ENCODE data around the gene MARS1.
"Not testable (repeated sequence)": the region's sequence is repeated elsewhere in the genome, so short reads cannot be mapped to it uniquely, and the experiment has no call there.

The MARS1 gene

DNA sequence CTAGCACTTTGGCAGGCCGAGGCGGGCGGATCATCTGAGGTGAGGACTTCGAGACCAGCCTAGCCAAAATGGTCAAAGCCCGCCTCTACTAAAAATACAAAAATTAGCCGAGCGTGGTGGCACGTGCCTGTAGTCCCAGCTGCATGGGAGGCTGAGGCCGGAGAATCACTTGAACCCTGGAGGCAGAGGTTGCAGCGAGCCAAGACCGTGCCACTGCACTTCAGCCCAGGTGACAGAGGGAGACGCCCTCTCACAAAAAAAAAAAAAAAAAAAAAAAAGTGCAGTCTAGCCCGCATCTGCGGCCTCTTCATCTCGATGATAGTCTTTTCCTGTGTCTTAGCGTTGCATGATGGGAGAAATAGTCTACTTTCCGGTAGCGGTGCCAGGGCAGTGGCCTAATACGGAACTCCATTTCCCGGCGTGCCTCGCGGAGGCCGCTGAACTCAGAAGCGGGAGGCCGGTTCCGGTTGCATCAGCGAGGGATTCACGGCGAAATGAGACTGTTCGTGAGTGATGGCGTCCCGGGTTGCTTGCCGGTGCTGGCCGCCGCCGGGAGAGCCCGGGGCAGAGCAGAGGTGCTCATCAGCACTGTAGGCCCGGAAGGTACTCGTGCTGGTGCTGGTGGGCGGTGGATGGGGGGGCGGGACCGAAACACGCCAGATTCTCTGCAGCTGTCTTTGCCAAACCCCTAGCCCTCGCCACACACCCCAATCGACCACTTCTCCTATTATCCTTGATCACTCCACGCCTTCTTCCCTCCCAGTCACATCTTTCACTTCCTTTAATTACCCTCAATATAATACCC is at the start of gene MARS1:
Gene MARS1, plus strand, starts transcription at position 472 of the 805 bp plus-strand sequence. Its CDS starts 23 bp downstream, at position 495.
- TF ChIP-seq, protein P1, sequence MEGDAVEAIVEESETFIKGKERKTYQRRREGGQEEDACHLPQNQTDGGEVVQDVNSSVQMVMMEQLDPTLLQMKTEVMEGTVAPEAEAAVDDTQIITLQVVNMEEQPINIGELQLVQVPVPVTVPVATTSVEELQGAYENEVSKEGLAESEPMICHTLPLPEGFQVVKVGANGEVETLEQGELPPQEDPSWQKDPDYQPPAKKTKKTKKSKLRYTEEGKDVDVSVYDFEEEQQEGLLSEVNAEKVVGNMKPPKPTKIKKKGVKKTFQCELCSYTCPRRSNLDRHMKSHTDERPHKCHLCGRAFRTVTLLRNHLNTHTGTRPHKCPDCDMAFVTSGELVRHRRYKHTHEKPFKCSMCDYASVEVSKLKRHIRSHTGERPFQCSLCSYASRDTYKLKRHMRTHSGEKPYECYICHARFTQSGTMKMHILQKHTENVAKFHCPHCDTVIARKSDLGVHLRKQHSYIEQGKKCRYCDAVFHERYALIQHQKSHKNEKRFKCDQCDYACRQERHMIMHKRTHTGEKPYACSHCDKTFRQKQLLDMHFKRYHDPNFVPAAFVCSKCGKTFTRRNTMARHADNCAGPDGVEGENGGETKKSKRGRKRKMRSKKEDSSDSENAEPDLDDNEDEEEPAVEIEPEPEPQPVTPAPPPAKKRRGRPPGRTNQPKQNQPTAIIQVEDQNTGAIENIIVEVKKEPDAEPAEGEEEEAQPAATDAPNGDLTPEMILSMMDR (IDR thresholded peaks at IDR 0.05; ENCODE audit: control insufficient read depth, insufficient read depth, low read depth, low read length, missing control alignments): no peak
- H3K4me3 ChIP-seq (ENCODE audit: control insufficient read depth, low read depth, low read length): peak within 1 kb of the TSS; percentile 96
- DNase-seq (ENCODE audit: low read depth): peak; percentile 85

DNA sequence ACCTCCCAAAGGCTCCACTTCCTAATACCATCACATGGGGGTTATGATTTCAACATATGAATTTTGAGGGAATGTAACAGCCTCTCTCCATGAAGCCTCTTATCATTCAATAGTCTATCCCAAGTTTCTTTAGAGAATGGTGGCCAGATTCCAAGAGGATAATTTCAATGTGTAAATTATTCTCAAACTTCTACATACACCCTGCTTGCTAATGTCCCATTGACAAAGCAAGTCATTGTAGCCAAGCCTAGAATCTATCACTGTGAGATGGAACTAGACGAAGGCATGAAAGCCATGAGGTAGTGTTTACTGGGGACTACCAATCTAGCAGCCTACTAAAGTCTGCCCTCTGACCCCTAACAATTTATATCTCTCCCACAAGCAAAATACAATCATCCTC is 49.5 kb upstream of the MARS1 start:
- TF ChIP-seq, protein P1 (IDR thresholded peaks at IDR 0.05; ENCODE audit: control insufficient read depth, insufficient read depth, low read depth, low read length, missing control alignments): no peak
- no peak overlapping the region for H3K4me3 ChIP-seq (ENCODE audit: control insufficient read depth, low read depth, low read length)
- no peak for DNase-seq (ENCODE audit: low read depth)

DNA sequence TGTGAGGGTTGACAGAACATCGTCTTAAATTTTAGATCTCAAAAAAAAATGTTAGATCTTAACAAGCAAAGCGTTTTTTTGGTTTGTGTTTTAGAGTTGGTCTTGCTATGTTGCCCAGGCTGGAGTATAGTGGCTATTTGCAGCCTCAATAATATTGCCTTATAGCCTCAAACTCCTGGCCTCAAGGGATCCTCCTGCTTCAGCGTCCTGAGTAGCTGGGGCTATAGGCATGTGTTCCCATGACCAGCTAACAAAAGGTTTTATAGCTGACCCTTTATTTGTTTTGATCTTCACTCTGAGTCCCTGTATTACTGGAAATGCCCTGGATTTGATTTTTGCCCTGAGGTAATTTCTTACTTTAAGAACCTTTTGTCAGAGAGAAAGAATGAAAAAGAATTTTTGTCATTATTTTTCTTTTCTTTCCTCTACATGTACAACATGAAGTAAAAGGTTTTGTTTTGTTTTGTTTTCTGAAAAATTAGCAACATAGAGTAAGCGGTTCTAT is 48.1 kb upstream of the MARS1 start:
- TF ChIP-seq, protein P1 (IDR thresholded peaks at IDR 0.05; ENCODE audit: control insufficient read depth, insufficient read depth, low read depth, low read length, missing control alignments): no peak
- H3K4me3 ChIP-seq (ENCODE audit: control insufficient read depth, low read depth, low read length): no peak overlapping the region
- DNase-seq (ENCODE audit: low read depth): no peak

DNA sequence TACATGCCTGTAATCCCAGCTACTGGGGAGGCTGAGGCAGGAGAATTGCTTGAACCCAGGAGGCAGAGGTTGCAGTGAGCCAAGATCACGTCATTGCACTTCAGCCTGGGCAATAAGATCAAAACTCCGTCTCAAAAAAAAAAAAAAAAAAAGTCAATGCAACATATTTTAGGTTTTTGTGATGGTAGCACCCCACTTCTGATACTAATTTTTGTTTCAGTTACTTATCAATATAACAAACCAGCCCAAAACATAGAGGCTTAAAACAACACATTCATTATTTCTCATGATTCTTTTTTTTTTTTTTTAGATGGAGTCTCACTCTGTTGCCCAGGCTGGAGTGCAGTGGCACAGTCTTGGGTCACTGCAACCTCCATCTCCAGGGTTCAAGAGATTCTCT is 46.5 kb upstream of the MARS1 start:
- not testable (repeated sequence) for DNase-seq (ENCODE audit: low read depth)

DNA sequence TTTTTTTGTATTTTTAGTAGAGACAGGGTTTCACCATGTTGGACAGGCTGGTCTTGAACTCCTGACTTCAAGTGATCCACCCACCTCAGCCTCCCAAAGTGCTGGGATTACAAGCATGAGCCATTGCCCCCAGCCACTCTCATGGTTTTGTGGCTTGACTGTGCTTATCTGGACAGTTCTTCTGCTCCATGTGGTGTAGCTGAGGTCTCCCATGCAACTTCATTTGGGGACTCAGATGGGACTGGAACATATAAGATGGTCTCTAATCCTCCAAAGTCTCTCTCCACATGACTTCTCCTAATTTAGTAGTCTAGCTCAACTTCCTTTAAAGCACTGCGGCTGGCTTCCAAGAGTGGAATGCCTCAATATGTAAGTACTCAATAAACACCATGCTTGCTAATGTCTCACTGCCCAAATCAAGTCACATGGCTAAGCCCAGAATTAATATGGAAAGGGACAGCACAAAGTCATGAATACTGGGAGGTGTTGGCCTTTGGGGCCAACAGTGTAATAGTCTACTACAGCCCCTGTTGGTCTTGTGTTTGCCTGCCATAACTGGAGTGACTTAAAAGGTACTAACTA is 45.9 kb upstream of the MARS1 start:
- TF ChIP-seq, protein P1 (IDR thresholded peaks at IDR 0.05; ENCODE audit: control insufficient read depth, insufficient read depth, low read depth, low read length, missing control alignments): no peak
- no peak for DNase-seq (ENCODE audit: low read depth)
- H3K4me3 ChIP-seq (ENCODE audit: control insufficient read depth, low read depth, low read length): no peak overlapping the region

More for the DNA sequence above, 46.5 kb upstream of the MARS1 start:
- not testable (repeated sequence) for H3K4me3 ChIP-seq (ENCODE audit: control insufficient read depth, low read depth, low read length)

DNA sequence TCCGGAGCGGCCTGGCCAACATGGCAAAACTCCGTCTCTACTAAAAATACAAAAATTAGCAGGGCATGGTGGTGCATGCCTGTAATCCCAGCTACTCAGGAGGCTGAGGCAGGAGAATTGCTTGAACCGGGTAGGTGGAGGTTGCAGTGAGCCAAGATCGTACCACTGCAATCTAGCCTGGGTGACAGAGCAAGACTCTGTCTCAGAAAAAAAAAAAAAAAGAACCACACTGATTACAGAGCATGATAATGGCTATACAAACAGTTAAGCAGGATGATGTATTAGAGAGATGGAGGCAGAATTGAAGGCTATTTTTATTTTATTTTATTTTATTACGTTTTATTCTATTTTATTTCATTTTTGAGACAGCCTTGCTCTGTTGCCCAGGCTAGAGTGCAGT is 43.5 kb upstream of the MARS1 start:
- H3K4me3 ChIP-seq (ENCODE audit: control insufficient read depth, low read depth, low read length); DNase-seq (ENCODE audit: low read depth): not testable (repeated sequence)

DNA sequence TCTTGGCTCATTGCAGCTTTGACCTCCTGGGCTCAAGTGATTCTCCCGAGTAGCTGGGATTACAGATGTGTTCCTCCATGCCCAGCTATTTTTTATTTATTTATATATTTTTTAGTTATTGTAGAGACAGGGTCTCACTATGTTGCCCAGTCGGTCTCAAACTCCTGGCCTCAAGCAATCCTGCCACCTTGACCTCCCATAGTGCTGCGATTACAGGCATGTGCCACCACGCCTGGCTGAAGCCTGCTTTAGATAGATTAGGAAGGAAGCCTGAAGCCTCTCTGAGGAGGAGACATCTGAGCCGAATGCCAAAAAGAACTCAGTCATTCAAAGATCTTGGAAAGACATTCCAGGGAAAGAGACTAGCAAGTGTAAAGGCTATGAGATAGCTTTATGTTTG is 43.1 kb upstream of the MARS1 start:
- TF ChIP-seq, protein P1 (IDR thresholded peaks at IDR 0.05; ENCODE audit: control insufficient read depth, insufficient read depth, low read depth, low read length, missing control alignments): no peak
- no peak for DNase-seq (ENCODE audit: low read depth)

More for the DNA sequence above, 43.1 kb upstream of the MARS1 start:
- H3K4me3 ChIP-seq (ENCODE audit: control insufficient read depth, low read depth, low read length): no peak overlapping the region

Data from AG09309 (cell line).